Measurements from ENCODE around the gene S100A7. TPM values are rescaled to one million over a fixed set of nuclear protein-coding genes. Genes with fewer than 3 reads are reported as not detected.

Gene S100A7
- total RNA-seq = not detected
- polyA plus RNA-seq (ENCODE audit: insufficient read depth, low read depth, low replicate concordance) = not detected
- long read RNA-seq, donor 1 = 0 reads
- long read RNA-seq, donor 2 = 0 reads

DNA sequence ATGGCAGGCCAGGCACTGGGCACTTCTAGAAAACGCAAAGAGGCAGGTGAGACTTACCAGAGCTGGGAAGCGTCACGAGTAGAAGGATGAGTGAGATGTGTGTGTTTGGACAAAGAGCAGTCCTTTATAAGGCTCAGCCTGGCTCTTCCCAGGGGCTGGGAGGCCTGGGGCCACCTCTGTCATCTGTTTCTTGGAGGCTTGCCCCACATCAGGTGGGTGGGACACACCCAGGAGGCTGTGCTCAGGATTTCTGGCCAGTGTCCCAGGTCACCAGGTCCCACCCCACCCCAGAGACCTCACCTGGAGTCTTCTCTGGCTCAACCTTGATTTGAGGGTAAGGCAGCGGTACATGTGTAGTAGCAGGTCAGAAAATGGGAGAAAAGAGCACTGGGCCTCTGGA lies at the start of gene S100A7:
Gene S100A7 (minus strand): TSS at position 101 of the 400 bp plus-strand sequence. CDS start 1,638 bp downstream, outside the sequence.
- WGBS, 2 donors = 89 to 90% methylated on average over 4 of the region's 4 CpGs

DNA sequence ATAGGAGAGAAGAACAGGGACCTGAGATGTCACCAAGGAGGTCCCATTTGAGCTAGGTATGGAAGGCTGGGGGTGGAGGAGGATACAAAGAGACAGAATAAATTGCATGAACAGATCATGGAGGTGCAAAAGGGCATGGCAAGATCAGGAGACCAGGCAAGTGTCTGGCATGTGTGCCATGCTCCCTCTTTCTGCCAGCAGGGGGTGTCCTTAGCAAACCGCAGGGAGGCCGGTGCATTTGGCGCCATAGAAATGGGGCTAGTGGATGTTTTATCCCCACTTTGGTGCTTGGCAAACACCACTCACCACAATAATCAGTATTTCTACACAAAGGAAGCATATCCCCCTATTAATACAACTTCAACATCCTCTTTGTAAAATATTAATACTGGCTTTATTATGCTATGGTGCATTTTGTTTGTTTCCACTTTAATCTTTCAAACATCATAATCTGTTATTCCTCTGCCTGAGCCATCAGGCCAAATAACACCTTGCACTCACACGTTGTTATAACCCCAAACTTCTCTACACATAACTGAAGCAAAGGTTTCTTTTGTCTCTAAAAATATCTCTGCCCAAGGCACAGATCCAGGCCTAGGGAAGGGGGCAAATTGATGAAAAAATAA lies 49.4 kb upstream of the S100A7 start:
- Histone ChIP-seq H3K27ac (no peak overlapping the region), H3K4me3 (no peak overlapping the region), H3K36me3 (ENCODE audit: low read depth, missing control alignments) (no peaks in the 10 kb centered on the region), H3K9me3 (no peaks in the 10 kb centered on the region), H3K27me3 (no peaks in the 10 kb centered on the region), H3K4me1 (peaks cover 27% of the 10 kb centered on the region)
- peak; percentile 43 for DNase-seq
- TF ChIP-seq, protein P1, sequence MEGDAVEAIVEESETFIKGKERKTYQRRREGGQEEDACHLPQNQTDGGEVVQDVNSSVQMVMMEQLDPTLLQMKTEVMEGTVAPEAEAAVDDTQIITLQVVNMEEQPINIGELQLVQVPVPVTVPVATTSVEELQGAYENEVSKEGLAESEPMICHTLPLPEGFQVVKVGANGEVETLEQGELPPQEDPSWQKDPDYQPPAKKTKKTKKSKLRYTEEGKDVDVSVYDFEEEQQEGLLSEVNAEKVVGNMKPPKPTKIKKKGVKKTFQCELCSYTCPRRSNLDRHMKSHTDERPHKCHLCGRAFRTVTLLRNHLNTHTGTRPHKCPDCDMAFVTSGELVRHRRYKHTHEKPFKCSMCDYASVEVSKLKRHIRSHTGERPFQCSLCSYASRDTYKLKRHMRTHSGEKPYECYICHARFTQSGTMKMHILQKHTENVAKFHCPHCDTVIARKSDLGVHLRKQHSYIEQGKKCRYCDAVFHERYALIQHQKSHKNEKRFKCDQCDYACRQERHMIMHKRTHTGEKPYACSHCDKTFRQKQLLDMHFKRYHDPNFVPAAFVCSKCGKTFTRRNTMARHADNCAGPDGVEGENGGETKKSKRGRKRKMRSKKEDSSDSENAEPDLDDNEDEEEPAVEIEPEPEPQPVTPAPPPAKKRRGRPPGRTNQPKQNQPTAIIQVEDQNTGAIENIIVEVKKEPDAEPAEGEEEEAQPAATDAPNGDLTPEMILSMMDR (IDR thresholded peaks at IDR 0.05) = peak; percentile 17 to 42 (median 26)
- TF ChIP-seq POLR2A (IDR thresholded peaks at IDR 0.05) = no peak
- WGBS, 2 donors = 83 to 88% methylated on average over 4 of the region's 4 CpGs
- intact Hi-C loops (cut with DNase I; ENCODE audit: low total_unique reads) = loop anchor here (5.0 kb wide), 1 partner anchor 62 kb away; no protein-coding TSS in a partner anchor

More for the DNA sequence above, at the start of gene S100A7:
- H3K27ac ChIP-seq = no peak within 1 kb of the TSS
- no peaks in the 10 kb centered on the region for H3K4me1 ChIP-seq
- TF ChIP-seq POLR2A (IDR thresholded peaks at IDR 0.05) = no peak
- TF ChIP-seq, protein P1 (IDR thresholded peaks at IDR 0.05) = no peak
- H3K36me3 ChIP-seq (ENCODE audit: low read depth, missing control alignments) = no peaks in the 10 kb centered on the region
- no peak within 1 kb of the TSS for H3K4me3 ChIP-seq
- no peak for DNase-seq
- H3K27me3 ChIP-seq = no peaks in the 10 kb centered on the region
- H3K9me3 ChIP-seq = no peaks in the 10 kb centered on the region
- intact Hi-C loops (cut with DNase I; ENCODE audit: low total_unique reads) = no loop called here

DNA sequence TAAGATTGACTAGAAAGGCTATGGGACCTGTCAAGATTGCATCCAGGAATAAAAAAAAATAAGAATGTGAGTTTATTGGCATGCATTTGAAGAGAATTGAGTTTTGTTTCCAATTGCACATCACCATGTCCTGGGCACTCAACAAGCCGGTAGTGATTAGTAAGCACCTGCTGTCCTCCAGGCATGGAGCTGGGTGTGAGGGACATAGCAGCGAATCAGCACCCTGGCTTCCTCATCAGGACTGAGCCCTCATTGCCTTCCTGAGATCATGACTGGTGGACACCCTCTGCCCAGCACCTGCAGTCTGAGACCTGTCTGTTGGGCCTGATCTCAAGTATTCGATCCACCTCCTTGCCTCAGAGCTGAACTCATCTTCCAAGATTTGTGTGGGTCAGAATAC lies 48.6 kb upstream of the S100A7 start:
- no peak for TF ChIP-seq POLR2A (IDR thresholded peaks at IDR 0.05)
- TF ChIP-seq, protein P1 (IDR thresholded peaks at IDR 0.05) = no peak
- no peak overlapping the region for H3K27ac ChIP-seq
- DNase-seq = no peak
- H3K4me3 ChIP-seq = no peak overlapping the region
- intact Hi-C loops (cut with DNase I; ENCODE audit: low total_unique reads) = no loop called here
- H3K36me3 ChIP-seq (ENCODE audit: low read depth, missing control alignments) = no peaks in the 10 kb centered on the region
- peaks cover 27% of the 10 kb centered on the region for H3K4me1 ChIP-seq
- no peaks in the 10 kb centered on the region for H3K27me3 ChIP-seq
- 92 to 95% methylated on average over 3 of the region's 3 CpGs for whole genome bisulfite sequencing, 2 donors
- H3K9me3 ChIP-seq = no peaks in the 10 kb centered on the region

DNA sequence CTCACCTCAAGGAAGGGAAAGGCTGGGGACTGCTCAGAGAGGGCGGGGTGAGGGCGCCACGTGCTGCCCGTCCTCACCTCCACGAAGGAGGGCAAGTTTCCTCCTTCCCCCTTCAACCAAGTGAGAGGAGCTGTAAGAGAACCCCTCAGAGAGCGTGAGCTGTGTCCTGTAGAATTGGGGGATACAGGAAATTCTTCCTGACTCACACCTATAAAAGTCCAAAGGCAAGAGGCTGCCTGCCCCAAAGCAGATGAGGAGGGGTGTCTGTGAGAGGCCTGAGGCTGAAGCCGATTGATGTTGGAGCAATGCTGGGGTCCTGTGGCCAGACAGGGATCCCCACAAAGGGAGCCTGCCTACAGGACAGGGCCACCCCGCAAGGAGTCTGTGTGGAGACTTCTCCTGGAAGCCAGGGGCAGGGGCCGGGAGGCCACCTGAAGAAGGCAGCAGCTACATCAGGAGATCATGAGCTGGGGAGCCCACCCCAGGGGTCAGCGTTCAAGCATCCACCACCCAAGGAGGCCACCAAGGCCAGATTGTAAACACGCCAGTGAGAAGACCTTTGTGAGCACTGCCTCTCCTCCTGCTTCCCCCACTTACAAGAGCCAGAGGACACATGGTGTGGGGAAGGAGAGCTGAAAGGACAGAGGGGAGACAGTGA lies 47.6 kb upstream of the S100A7 start:
- peaks cover 27% of the 10 kb centered on the region for H3K4me1 ChIP-seq
- H3K27ac ChIP-seq = peak overlapping the region in 1 of 2 donors; percentile 65
- intact Hi-C loops (cut with DNase I; ENCODE audit: low total_unique reads) = no loop called here
- no peak for TF ChIP-seq POLR2A (IDR thresholded peaks at IDR 0.05)
- TF ChIP-seq, protein P1 (IDR thresholded peaks at IDR 0.05) = no peak
- WGBS, 2 donors = 80 to 83% methylated on average over 8 to 11 of the region's 11 CpGs
- H3K9me3 ChIP-seq = no peaks in the 10 kb centered on the region
- no peaks in the 10 kb centered on the region for H3K36me3 ChIP-seq (ENCODE audit: low read depth, missing control alignments)
- no peak for DNase-seq
- H3K4me3 ChIP-seq = no peak overlapping the region
- H3K27me3 ChIP-seq = no peaks in the 10 kb centered on the region

Measured in testis (tissue), 5 donors.